Loucy (cell line): ENCODE data around the gene ATP6V0A4.

ENCODE experiments used
- EZH2phosphoT487 ChIP-seq: fragments of 200-600 bp; IDR thresholded peaks from 2 replicates; pipeline ENCODE4 v1.6.1; 2018; ENCODE audit warnings: antibody characterized with exemption, mild to moderate bottlenecking, moderate library complexity, borderline replicate concordance
- TF ChIP-seq, protein P1 (sequence below): fragments of 200-600 bp; sonication (generic); conservative IDR thresholded peaks from 2 replicates; pipeline ENCODE4 v1.5.1; 2014; ENCODE audit warnings: mild to moderate bottlenecking, antibody characterized with exemption, low read length

DNA sequence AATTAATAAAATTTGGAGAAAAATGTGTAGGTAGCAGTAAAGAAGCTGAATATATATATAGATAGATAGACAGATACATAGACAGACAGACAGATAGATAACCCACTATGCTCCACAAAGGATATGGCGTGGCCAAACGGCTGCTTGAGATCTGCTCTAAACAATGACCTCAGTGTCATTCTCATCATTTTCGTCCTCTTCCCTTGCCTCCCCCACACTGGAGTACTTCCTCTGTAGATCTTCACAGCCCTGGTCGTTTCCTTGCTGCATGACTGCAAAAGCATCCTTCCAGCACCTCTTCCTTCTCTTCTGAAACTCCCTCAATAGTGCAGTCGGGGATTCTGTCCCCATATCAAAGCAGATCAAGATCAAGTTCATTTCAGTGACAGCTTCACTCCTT lies 35.6 kb upstream of the ATP6V0A4 start:
- TF ChIP-seq, protein P1, sequence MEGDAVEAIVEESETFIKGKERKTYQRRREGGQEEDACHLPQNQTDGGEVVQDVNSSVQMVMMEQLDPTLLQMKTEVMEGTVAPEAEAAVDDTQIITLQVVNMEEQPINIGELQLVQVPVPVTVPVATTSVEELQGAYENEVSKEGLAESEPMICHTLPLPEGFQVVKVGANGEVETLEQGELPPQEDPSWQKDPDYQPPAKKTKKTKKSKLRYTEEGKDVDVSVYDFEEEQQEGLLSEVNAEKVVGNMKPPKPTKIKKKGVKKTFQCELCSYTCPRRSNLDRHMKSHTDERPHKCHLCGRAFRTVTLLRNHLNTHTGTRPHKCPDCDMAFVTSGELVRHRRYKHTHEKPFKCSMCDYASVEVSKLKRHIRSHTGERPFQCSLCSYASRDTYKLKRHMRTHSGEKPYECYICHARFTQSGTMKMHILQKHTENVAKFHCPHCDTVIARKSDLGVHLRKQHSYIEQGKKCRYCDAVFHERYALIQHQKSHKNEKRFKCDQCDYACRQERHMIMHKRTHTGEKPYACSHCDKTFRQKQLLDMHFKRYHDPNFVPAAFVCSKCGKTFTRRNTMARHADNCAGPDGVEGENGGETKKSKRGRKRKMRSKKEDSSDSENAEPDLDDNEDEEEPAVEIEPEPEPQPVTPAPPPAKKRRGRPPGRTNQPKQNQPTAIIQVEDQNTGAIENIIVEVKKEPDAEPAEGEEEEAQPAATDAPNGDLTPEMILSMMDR, result no peak
- no peak for TF ChIP-seq EZH2phosphoT487
